Parathyroid adenoma (tissue), 2 donors: ENCODE results near the gene MCUR1.
"Not testable (repeated sequence)": the region's sequence is repeated elsewhere in the genome, so short reads cannot be mapped to it uniquely, and the experiment has no call there.

ENCODE experiments used
- H2AFZ ChIP-seq: fragments of 300-600 bp; sonication (generic); one replicate; pipeline ENCODE4 v1.7.0; 2017; ENCODE audit warnings: antibody characterized with exemption, mild to moderate bottlenecking
- H3K27ac ChIP-seq: fragments of 300-600 bp; sonication (generic); one replicate; pipeline ENCODE4 v1.7.0; 2017
- H3K27me3 ChIP-seq: fragments of 300-600 bp; sonication (generic); one replicate; pipeline ENCODE4 v1.7.0; 2017; ENCODE audit warnings: low read length; ENCODE audit not compliant: control insufficient read depth, insufficient read depth
- H3K36me3 ChIP-seq: fragments of 300-600 bp; sonication (generic); one replicate; pipeline ENCODE4 v1.7.0; 2017; ENCODE audit warnings: low read length; ENCODE audit not compliant: control insufficient read depth, insufficient read depth
- H3K4me1 ChIP-seq: fragments of 300-600 bp; sonication (generic); one replicate; pipeline ENCODE4 v1.7.0; 2017; ENCODE audit warnings: control low read depth
- H3K4me2 ChIP-seq: fragments of 300-600 bp; sonication (generic); one replicate; pipeline ENCODE4 v1.7.0; 2017; ENCODE audit warnings: low read length
- H3K4me3 ChIP-seq: fragments of 300-600 bp; sonication (generic); one replicate; pipeline ENCODE4 v1.7.0; 2017; ENCODE audit warnings: low read depth, low read length
- H3K79me2 ChIP-seq: fragments of 300-600 bp; sonication (generic); one replicate; pipeline ENCODE4 v1.7.0; 2017; ENCODE audit warnings: control low read depth
- H3K9ac ChIP-seq: fragments of 300-600 bp; sonication (generic); one replicate; pipeline ENCODE4 v1.7.0; 2017; ENCODE audit warnings: mild to moderate bottlenecking
- H3K9me3 ChIP-seq: fragments of 300-600 bp; sonication (generic); one replicate; pipeline ENCODE4 v1.7.0; 2017; ENCODE audit warnings: low read length; ENCODE audit not compliant: control insufficient read depth
- TF ChIP-seq, protein P1 (sequence below): fragments of 300-600 bp; sonication (generic); IDR thresholded peaks from one replicate; pipeline ENCODE4 v1.7.0; 2017; ENCODE audit warnings: antibody characterized with exemption, mild to moderate bottlenecking
- donor health status: primary hyperparathyroidism.

The MCUR1 gene

DNA sequence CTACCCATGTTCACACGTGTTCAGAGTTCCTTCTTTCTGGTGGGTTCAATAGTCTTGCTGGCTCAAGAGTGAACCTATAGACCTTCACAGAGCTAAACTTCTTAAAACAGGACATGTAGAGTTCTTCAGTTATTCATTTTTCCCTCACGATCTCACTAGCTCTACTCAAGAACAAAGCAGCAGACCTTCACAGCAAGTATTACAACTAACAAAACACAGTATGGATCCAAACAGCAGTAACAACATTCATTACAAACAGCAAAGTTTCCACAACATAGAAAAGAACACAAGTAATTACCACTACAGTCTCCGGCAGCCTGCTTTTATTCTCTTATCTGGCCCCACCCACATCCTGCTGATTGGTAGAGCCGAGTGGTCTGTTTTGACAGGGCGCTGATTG lies 39.5 kb upstream of the MCUR1 start:
- H3K4me3 ChIP-seq, result no peak overlapping the region
- H3K36me3 ChIP-seq, result no peaks in the 10 kb centered on the region
- no peak overlapping the region for H3K9ac ChIP-seq
- no peaks in the 10 kb centered on the region for H3K4me1 ChIP-seq
- H3K79me2 ChIP-seq, result no peaks in the 10 kb centered on the region
- H2AFZ ChIP-seq, result no peak overlapping the region
- H3K27me3 ChIP-seq, result no peaks in the 10 kb centered on the region
- H3K27ac ChIP-seq, result no peak overlapping the region
- TF ChIP-seq, protein P1, sequence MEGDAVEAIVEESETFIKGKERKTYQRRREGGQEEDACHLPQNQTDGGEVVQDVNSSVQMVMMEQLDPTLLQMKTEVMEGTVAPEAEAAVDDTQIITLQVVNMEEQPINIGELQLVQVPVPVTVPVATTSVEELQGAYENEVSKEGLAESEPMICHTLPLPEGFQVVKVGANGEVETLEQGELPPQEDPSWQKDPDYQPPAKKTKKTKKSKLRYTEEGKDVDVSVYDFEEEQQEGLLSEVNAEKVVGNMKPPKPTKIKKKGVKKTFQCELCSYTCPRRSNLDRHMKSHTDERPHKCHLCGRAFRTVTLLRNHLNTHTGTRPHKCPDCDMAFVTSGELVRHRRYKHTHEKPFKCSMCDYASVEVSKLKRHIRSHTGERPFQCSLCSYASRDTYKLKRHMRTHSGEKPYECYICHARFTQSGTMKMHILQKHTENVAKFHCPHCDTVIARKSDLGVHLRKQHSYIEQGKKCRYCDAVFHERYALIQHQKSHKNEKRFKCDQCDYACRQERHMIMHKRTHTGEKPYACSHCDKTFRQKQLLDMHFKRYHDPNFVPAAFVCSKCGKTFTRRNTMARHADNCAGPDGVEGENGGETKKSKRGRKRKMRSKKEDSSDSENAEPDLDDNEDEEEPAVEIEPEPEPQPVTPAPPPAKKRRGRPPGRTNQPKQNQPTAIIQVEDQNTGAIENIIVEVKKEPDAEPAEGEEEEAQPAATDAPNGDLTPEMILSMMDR, result no peak
- no peaks in the 10 kb centered on the region for H3K9me3 ChIP-seq
- H3K4me2 ChIP-seq, result no peak overlapping the region

DNA sequence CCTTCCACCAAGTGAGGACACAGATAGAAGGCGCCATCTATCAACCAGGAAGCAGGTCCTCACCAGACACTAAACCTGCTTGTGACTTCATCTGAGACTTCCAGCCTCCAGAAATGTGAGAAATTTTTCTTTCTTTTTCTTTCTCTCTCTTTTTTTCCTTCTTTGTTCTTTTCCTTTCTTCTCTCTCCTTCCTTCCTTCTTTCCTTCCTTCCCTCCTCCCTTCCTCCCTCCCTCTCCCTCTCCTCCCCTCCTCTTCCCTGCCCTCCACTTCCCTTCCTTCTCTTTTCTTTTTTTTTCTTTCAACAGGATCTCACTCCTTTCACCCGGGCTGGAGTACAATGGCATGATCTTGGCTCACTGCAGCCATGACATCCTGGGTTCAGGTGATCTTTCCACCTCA lies 37.4 kb upstream of the MCUR1 start:
- Histone ChIP-seq H3K36me3 (no peaks in the 10 kb centered on the region), H3K79me2 (no peaks in the 10 kb centered on the region), H3K4me2 (no peak overlapping the region), H2AFZ (no peak overlapping the region), H3K4me3 (no peak overlapping the region), H3K9me3 (no peaks in the 10 kb centered on the region), H3K27me3 (no peaks in the 10 kb centered on the region), H3K9ac (no peak overlapping the region), H3K4me1 (no peaks in the 10 kb centered on the region), H3K27ac (no peak overlapping the region)
- TF ChIP-seq, protein P1, result no peak

DNA sequence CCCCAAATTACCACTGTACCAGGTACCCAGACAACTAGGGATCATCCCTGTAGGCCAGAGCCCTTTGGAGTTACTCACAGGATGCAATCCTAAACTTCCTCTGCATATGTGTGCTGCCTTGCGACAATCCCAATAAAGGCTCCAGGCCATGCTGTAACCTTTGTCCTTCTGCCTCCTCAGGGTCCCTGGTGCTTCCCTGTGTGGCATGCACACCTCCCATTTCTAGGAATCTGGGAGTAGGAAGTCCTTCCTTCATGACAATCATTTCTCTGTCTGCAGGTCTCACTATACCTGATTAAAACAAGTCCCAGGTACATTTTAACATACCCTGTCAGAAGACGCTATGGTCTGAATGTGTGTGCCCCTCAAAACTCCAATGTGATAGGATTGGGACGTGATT lies 37.0 kb upstream of the MCUR1 start:
- TF ChIP-seq, protein P1, result no peak
- no peak overlapping the region for H3K9ac ChIP-seq
- no peaks in the 10 kb centered on the region for H3K9me3 ChIP-seq
- no peak overlapping the region for H3K4me2 ChIP-seq
- H2AFZ ChIP-seq, result no peak overlapping the region
- H3K27me3 ChIP-seq, result no peaks in the 10 kb centered on the region
- no peak overlapping the region for H3K4me3 ChIP-seq
- H3K79me2 ChIP-seq, result no peaks in the 10 kb centered on the region
- no peak overlapping the region for H3K27ac ChIP-seq
- no peaks in the 10 kb centered on the region for H3K36me3 ChIP-seq
- H3K4me1 ChIP-seq, result no peaks in the 10 kb centered on the region

DNA sequence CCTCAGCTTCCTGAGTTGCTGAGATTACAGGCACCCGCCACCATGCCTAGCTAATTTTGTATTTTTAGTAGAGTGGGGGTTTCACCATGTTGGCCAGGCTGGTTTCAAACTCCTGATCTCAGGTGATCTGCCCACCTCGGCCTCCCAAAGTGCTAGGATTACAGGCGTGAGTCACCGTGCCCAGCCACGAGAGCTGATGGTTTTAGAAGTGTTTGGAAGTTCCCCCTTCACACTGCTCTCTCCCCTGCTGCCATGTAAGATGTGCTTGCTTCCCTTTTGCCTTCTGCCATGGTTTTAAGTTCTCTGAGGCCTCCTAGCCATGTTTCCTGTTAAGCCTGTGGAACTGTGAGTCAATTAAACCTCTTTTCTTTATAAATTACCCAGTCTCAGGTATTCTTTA lies 36.3 kb upstream of the MCUR1 start:
- not testable (repeated sequence) for H3K4me1 ChIP-seq, H3K27me3 ChIP-seq, H2AFZ ChIP-seq, H3K9me3 ChIP-seq, H3K4me2 ChIP-seq, H3K36me3 ChIP-seq, H3K27ac ChIP-seq, H3K79me2 ChIP-seq, H3K9ac ChIP-seq, H3K4me3 ChIP-seq

DNA sequence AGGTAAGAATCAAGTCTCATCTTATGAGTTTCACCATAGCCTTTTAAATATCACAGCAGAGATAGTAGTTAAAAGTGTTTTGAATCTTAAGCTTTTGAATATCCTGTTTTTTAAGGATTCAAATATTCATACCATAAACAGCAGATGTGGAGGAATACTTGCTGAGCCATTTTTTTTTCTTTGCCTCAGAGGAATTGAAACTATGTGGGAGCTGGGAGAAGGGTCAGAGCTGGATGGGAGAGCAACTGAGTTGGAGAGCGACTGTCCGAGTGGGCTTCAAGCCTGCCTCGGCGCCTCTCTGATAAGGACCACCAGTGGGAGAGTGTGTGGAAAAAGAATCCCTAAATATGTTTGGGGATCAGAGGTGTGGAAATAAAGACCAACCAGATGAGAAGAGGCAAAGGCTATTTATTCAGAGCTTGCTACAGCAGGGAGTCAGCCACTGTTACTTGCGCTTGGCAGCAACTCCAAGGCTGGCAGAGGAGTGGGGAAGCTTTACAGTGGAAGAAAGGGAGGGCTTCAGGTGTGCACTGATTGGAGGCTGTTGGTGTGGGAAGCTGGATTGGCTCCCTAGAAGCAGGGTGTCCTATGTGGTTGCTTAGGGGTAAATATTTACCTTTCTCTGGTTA lies 34.3 kb upstream of the MCUR1 start:
- H3K27me3 ChIP-seq, result no peaks in the 10 kb centered on the region
- H3K9ac ChIP-seq, result no peak overlapping the region
- no peaks in the 10 kb centered on the region for H3K9me3 ChIP-seq
- H3K27ac ChIP-seq, result no peak overlapping the region
- H2AFZ ChIP-seq, result no peak overlapping the region
- H3K4me3 ChIP-seq, result no peak overlapping the region
- no peaks in the 10 kb centered on the region for H3K36me3 ChIP-seq
- TF ChIP-seq, protein P1, result no peak
- H3K79me2 ChIP-seq, result no peaks in the 10 kb centered on the region
- no peak overlapping the region for H3K4me2 ChIP-seq
- no peaks in the 10 kb centered on the region for H3K4me1 ChIP-seq
